GM21423 (cell line): ENCODE results near the gene SOD3.

Experiments used
- ATAC-seq: cut with Tn5 transposase; IDR thresholded peaks from one replicate; pipeline ENCODE4 v1.9.1; 2021; ENCODE audit warnings: mild to moderate bottlenecking, moderate library complexity; ENCODE audit not compliant: unreplicated experiment

The SOD3 gene

DNA sequence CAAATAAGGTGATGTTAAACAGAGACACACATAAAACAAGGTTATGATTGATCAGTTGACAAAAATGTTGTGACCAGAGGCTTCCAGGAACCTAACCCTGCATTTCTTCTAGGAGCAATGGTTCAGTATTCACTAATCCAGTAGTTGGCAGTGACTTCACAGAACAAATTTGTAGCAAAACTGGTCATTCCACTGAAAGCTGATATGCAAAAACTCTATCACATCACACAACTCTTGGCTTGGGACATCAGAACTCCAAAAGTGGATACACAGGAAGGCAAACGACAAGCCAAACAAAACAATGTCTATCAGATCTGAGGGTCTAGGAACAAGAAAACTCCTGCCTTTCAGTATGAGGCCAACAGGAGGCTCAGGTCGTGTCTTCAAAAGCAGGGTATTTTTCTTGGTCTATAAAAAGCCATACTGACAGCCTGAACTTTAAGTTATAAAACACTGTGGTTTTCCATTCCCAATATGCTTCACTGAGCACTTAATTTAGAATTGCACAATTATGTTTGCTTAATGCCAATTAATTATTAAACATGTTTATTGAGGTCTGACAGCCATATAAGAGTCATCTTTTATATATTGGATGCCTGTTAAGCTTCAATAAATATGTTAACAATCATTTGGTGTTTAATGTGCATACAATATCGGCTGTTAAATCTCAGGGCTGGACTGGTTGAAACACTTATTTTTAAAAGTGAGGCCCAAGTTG is 45.6 kb downstream of the SOD3 start:
- no peak for ATAC-seq

DNA sequence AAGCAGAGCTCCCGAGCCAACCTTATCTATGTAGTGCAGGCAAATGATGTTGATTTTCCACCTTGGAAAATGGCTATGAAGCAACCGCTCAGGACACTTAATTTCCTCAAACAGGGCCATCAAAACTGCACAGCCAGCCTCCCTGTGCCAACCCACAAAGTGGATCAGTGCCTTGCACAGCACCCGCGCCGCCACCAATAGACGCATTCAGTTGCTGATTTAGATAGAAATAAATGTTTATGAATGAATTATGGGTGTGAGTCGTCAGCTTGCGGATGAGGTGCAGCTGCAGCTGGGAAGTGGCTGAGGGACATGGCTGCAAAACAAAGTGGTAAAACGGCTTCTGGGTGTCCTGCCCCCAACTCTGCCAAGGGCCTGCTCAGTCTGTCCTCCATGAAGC is 47.0 kb downstream of the SOD3 start:
- ATAC-seq, result no peak

DNA sequence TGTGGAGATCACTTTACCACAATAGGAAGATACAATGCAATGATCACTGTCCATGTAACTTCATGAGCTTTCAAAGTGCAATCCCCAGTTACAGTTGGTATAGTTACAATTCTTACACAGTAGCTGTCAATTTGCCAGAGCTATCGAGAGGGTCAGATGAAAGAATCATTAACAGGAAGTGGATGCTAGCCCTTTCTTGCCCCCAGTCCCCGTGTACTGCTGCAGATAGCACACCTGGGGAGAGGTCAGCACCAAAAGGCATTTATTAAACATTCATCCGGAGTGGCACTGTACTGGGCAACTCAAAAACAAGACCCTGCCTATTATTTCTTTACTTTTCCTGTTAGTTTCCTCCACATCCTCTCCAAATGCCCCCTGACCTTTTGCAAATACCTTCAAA is 47.7 kb downstream of the SOD3 start:
- no peak for ATAC-seq

DNA sequence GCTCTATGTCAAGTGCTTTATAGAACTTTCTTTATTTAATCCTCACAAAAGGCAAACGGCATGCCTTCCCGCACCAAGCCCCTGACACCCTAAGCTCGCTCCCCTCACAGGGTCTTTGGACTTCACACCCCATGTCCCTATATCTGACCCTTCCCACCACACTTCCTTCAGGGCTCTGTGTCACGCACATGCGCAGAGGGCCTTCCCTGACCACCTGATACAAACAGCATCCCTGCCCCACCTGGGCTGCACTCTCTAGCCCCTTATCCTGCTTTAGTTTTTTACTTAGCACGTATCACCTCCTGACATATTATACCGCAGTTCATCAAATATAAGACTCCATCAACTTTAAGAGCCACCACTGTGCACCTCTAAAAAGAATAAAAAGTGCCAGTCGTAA is 49.8 kb downstream of the SOD3 start:
- ATAC-seq, result no peak

DNA sequence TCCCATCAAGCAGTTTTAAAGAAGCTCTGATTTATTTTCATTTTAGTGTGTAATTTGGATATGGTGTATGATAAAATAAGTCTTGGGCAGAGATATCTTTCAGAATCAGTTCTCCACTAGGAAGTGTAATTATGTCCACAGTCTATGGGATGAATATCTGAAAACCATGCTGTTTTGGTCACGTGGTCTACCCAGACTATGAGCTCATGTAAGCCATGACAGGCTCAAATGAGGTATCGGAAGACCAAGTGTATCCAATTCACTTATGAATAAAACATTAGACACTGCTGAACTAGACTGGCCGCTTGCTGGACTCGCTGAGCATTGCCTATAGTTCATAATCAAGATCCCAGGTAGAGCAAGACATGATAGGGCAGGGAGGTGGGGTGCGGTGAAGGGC is 50.5 kb downstream of the SOD3 start:
- no peak for ATAC-seq

DNA sequence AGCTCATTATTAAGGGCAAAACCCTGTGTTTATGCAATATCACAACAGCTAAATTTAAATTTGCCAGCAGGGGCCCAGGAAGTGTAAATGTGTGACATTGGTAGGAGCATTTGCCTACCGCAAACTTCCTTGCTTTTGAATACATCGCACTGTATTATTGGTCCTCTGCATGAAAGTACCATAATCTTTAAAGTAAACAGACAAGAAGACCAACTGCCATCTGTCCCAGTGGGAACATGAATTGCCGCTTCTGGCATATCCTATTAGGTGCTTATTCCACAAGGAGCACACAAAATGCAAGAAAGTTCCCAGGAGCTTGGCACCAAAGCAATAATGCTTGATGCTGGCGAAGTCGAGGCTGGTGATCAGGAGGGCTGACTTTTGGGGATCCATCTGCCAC is 51.3 kb downstream of the SOD3 start:
- no peak for ATAC-seq

DNA sequence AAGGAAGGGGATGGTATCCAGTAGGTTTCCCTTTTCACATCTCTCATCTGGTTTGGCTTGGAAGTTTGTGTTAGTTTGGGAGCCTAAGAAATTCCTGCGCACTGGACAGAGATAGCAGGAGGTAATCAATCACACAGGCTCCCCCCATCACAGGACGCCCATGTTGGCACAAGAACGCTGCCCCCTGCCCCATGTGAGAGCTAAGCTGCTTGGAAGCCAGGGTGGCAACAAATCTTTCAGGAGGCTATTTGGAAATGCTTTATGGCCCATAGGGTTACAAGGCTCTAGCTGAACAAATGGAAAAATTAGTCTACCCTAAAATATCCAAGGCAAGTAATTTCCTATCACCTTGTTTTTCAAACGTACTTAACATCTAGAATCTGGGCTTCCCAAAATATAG is 54.0 kb downstream of the SOD3 start:
- no peak for ATAC-seq

DNA sequence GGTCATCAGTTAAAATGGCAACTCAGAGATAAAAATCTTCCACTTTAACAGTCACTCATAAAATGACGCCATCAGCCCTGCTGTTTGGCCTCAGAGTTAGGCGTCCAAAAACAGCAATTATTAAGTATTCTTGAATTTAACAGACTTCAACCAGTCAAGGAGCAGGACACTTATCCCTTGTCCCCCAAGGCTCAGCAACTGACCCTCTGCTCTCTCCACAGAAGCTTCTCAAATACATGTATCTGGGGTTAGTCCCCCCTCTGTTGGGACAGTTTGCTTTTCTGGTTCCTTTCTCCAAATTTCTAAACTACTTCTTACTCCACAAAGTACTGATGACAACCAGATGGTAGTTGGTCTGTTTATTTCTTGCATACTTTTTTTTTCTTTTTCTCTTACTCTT is 54.4 kb downstream of the SOD3 start:
- no peak for ATAC-seq
